Liver (tissue), 9 donors: ENCODE data around the gene APRT. TPM values are rescaled to one million over a fixed set of nuclear protein-coding genes. Genes with fewer than 3 reads are reported as not detected.

Experiments
- DNase-seq: peaks from one replicate; pipeline ENCODE4 v3.0.0-alpha.2; 2017; ENCODE audit warnings: low spot score
- H3K27ac ChIP-seq, 2 donors: one replicate each; pipeline ENCODE4 v1.7.0; 2013; ENCODE audit warnings: inconsistent platforms in 2 of 2, low read length in 2 of 2, control low read depth in 1 of 2, low read depth in 1 of 2, mild to moderate bottlenecking in 1 of 2
- H3K27me3 ChIP-seq, 4 donors: one replicate each; pipeline versions ENCODE4 v1.6.1 to v1.7.0; 2013; ENCODE audit warnings: low read length in 3 of 4, inconsistent platforms in 1 of 4, mild to moderate bottlenecking in 1 of 4, moderate library complexity in 1 of 4; ENCODE audit not compliant: control insufficient read depth in 4 of 4, insufficient read depth in 4 of 4
- H3K36me3 ChIP-seq, 4 donors: one replicate each; pipeline versions ENCODE4 v1.6.1 to v1.7.0; 2013; ENCODE audit warnings: low read length in 3 of 4, mild to moderate bottlenecking in 3 of 4, low read depth in 1 of 4, moderate library complexity in 1 of 4; ENCODE audit not compliant: control insufficient read depth in 4 of 4, insufficient read depth in 3 of 4
- H3K4me1 ChIP-seq, 4 donors: one replicate each; pipeline versions ENCODE4 v1.6.1 to v1.7.0; 2013; ENCODE audit warnings: low read length in 3 of 4, mild to moderate bottlenecking in 3 of 4, moderate library complexity in 1 of 4; ENCODE audit not compliant: control insufficient read depth in 4 of 4, insufficient read depth in 4 of 4
- H3K4me3 ChIP-seq, 3 donors: one replicate each; pipeline versions ENCODE4 v1.6.1 to v1.7.0; 2013; ENCODE audit warnings: low read length in 3 of 3, control low read depth in 1 of 3, low read depth in 1 of 3, mild to moderate bottlenecking in 1 of 3
- H3K9ac ChIP-seq, 2 donors: one replicate each; pipeline ENCODE4 v1.7.0; 2013; ENCODE audit warnings: low read length in 2 of 2, mild to moderate bottlenecking in 2 of 2, moderate library complexity in 2 of 2, control low read depth in 1 of 2, low read depth in 1 of 2
- H3K9me3 ChIP-seq, 4 donors: one replicate each; pipeline versions ENCODE4 v1.6.1 to v1.7.0; 2013; ENCODE audit warnings: low read length in 3 of 4; ENCODE audit not compliant: control insufficient read depth in 4 of 4
- ATF3 ChIP-seq: IDR thresholded peaks from 2 replicates; pipeline ENCODE4 v1.6.1; 2016; ENCODE audit warnings: antibody characterized with exemption
- CTCF ChIP-seq: fragments of 150-350 bp; IDR thresholded peaks from 2 replicates; pipeline ENCODE4 v1.5.1; 2017; ENCODE audit warnings: improper control_type of control experiment, low read depth, low read length; ENCODE audit not compliant: missing input control
- EGR1 ChIP-seq, 2 donors: IDR thresholded peaks; 2 replicates each; pipeline ENCODE4 v1.6.1; 2016 to 2018; ENCODE audit warnings: antibody characterized with exemption in 2 of 2, low read depth in 2 of 2
- FOXA2 ChIP-seq: IDR thresholded peaks from 2 replicates; pipeline ENCODE4 v1.6.1; 2016; ENCODE audit warnings: antibody characterized with exemption
- HNF4A ChIP-seq, 2 donors: conservative IDR thresholded peaks; 2 replicates each; pipeline ENCODE4 v1.6.1; 2016; ENCODE audit warnings: antibody characterized with exemption in 2 of 2, mild to moderate bottlenecking in 2 of 2
- HNF4G ChIP-seq: IDR thresholded peaks from 2 replicates; pipeline ENCODE4 v1.6.1; 2016; ENCODE audit warnings: antibody characterized with exemption
- JUND ChIP-seq, 2 donors: IDR thresholded peaks; 2 replicates each; pipeline ENCODE4 v1.6.1; 2016; ENCODE audit warnings: antibody characterized with exemption in 2 of 2
- MAX ChIP-seq: IDR thresholded peaks from 2 replicates; pipeline ENCODE4 v1.6.1; 2016; ENCODE audit warnings: antibody characterized with exemption
- NR2F2 ChIP-seq: IDR thresholded peaks from 2 replicates; pipeline ENCODE4 v1.6.1; 2016; ENCODE audit warnings: antibody characterized with exemption
- RAD21 ChIP-seq, 2 donors: IDR thresholded peaks; 2 replicates each; pipeline ENCODE4 v1.6.1; 2016; ENCODE audit warnings: antibody characterized with exemption in 2 of 2, mild to moderate bottlenecking in 2 of 2
- REST ChIP-seq: IDR thresholded peaks from 2 replicates; pipeline ENCODE4 v1.6.1; 2016; ENCODE audit warnings: antibody characterized with exemption, mild to moderate bottlenecking
- SP1 ChIP-seq: IDR thresholded peaks from 2 replicates; pipeline ENCODE4 v1.6.1; 2018; ENCODE audit warnings: antibody characterized with exemption, mild to moderate bottlenecking
- TAF1 ChIP-seq: conservative IDR thresholded peaks from 2 replicates; pipeline ENCODE4 v1.6.1; 2016; ENCODE audit warnings: antibody characterized with exemption, mild to moderate bottlenecking
- YY1 ChIP-seq: IDR thresholded peaks from 2 replicates; pipeline ENCODE4 v1.6.1; 2016; ENCODE audit warnings: antibody characterized with exemption, mild to moderate bottlenecking
- WGBS: extraction: QIAGEN DNeasy Blood & Tissue Kit; methylation state at CpG from one replicate; pipeline ENCODE4 v1.1.7; 2013; 5-methylcytosine and 5-hydroxymethylcytosine counted together
- polyA plus RNA-seq, 2 donors: library from polyadenylated mRNA; stranded (reverse) in 1 of 2; unstranded in 1 of 2; fragments of 200-250 nt in 1 of 2; fragments of >200 nt in 1 of 2; fragmentation: Nextera tagmentation in 1 of 2; extraction: Ambion mirVana in 1 of 2; gene quantifications; one replicate each; pipeline versions ENCODE4 v1.2.1 to v1.2.3, GENCODE V29; 2013 to 2015
- total RNA-seq, 2 donors: library from RNA; depleted of rRNA; stranded (reverse); fragments of >200 nt; gene quantifications; one replicate each; pipeline ENCODE4 v1.2.3, GENCODE V29; 2014
- donor health status: healthy.
- donor health status: healthy.
- donor health status: healthy.
- donor health status: healthy.
- donor health status: healthy.

Gene APRT
- total and polyA plus RNA-seq, 4 donors = 27.9 to 160 (median 94.4) TPM

GRCh38 chr16:88785106-88785924, 26.4 kb downstream of the APRT start, which contains the start of gene PIEZO1:
TSS of gene PIEZO1 (minus strand) at chr16:88785220. CDS start at chr16:88784964, 256 bp downstream.
- Histone ChIP-seq H3K4me1 (peaks cover 12 to 56% (median 38%) of the 10 kb centered on the region in 4 donors), H3K4me3 (peak within 1 kb of the TSS; percentile 14 to 91 (median 57)), H3K9ac (peak within 1 kb of the TSS in 1 of 2 donors; percentile 28), H3K36me3 (no peaks in the 10 kb centered on the region), H3K27ac (peak within 1 kb of the TSS; percentile 61 to 90), H3K9me3 (no peaks in the 10 kb centered on the region), H3K27me3 (no peaks in the 10 kb centered on the region)
- WGBS = 5% methylated on average over 110 of the region's 110 CpGs
- DNase-seq = peak; percentile 85
- TF ChIP-seq JUND (IDR thresholded peaks at IDR 0.05) (no peak), CTCF (peak; percentile 77), MAX (no peak), RAD21 (IDR thresholded peaks at IDR 0.05) (peak; percentile 73 to 79)

DNA sequence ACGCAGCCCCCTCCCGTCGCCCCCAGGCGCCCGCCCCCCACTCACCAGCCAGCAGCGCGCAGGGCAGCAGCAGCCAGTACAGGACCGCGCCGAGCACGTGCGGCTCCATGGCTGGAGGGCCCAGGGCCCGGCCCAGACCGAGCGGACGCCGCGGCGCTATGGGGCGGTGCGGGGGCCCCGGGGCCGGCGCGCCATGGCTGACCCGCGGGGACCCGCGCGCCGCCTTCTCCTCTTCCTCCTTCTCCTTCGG, 26.9 kb downstream of the APRT start:
- Histone ChIP-seq H3K36me3 (no peaks in the 10 kb centered on the region), H3K9ac (peak overlapping the region in 1 of 2 donors; percentile 16)

More for the DNA sequence above, 26.9 kb downstream of the APRT start:
- TF ChIP-seq REST = no peak
- no peak for TF ChIP-seq FOXA2
- TF ChIP-seq HNF4G = no peak
- TF ChIP-seq YY1 = no peak
- TF ChIP-seq MAX = no peak
- no peak for TF ChIP-seq ATF3
- no peak for TF ChIP-seq CTCF
- TF ChIP-seq NR2F2 = no peak
- no peak for TF ChIP-seq JUND (IDR thresholded peaks at IDR 0.05)
- no peak for TF ChIP-seq SP1
- no peak for TF ChIP-seq HNF4A (conservative IDR thresholded peaks at IDR 0.05)
- TF ChIP-seq EGR1 (IDR thresholded peaks at IDR 0.05; ENCODE audit: low read depth in 2 of 2) = no peak
- no peak for TF ChIP-seq TAF1
- Histone ChIP-seq H3K4me3 (peak overlapping the region; percentile 13 to 91 (median 57)), H3K9me3 (no peaks in the 10 kb centered on the region), H3K27me3 (no peaks in the 10 kb centered on the region), H3K4me1 (peaks cover 14 to 62% (median 43%) of the 10 kb centered on the region in 4 donors), H3K27ac (peak overlapping the region; percentile 50 to 90)
- DNase-seq = peak; percentile 49
- under 1% methylated on average over 32 of the region's 32 CpGs for WGBS
